ENCODE results near the gene AFAP1. TPM values are rescaled to one million over a fixed set of nuclear protein-coding genes. Genes with fewer than 3 reads are reported as not detected.

Gene AFAP1
- total and polyA plus RNA-seq, 2 of the 4 experiments (the other 2 are of a cell fraction) = 48.2 to 80.9 TPM

DNA sequence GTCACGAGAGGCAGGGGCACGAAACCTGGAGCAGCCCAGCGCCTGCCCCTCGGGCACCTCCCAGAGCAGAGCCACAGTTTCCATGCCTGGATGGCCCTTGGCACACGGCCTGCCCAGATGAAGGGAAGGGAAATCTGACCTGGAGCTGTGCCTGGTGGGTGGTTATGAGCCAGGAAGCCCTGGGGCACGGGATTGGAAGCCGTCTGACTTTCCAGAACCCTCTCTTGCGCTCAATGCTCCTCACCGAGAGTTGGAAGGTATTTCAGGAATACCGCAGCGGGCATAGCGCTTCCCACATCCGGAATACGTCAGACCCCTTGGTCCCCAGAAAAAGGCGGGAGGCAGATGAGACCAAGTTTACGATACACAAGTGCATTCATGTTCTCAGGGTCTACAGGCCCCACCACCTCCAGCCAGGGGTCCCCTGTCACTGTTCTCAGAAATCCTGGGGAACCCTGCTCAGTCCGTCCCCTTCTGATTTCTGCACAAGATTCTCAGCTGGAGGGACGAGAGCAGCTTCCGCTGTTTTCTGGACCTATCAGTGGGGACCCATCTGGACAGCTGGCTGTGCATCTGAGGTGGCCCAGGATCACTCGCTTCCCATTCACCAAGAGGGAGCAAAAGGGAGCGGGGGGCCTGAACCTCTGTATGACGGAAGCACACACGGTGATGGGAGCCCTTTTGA is 172.9 kb downstream of the AFAP1 start:
- Histone ChIP-seq H3K56ac (ENCODE audit: extremely low read depth, insufficient read depth, low read length) (no peak overlapping the region), H3K36me3 (ENCODE audit: control insufficient read depth, insufficient read depth, low read length) (peaks cover 91% of the 10 kb centered on the region), H3K27me3 (ENCODE audit: control insufficient read depth, insufficient read depth, low read length) (no peaks in the 10 kb centered on the region), H2AK9ac (replicated peaks; ENCODE audit: low read depth, low read length, poor library complexity) (no peak overlapping the region), H3K4ac (ENCODE audit: low read depth, low read length) (no peak overlapping the region), H3K4me3 (ENCODE audit: insufficient read depth, low read depth, low read length) (no peak overlapping the region), H2BK120ac (ENCODE audit: low read depth, low read length) (no peak overlapping the region), H2BK20ac (ENCODE audit: low read depth, low read length) (no peak overlapping the region), H4K5ac (ENCODE audit: low read depth, low read length) (no peak overlapping the region), H2AFZ (replicated peaks; ENCODE audit: low read length, poor library complexity) (no peak overlapping the region), H3K4me2 (ENCODE audit: low read depth, low read length) (no peak overlapping the region), H4K20me1 (ENCODE audit: insufficient read depth, low read length) (peaks cover 60% of the 10 kb centered on the region), H2BK5ac (ENCODE audit: low read depth, low read length, poor library complexity, severe bottlenecking) (no peak overlapping the region), H3K79me1 (ENCODE audit: low read depth in 1 of 2, low read length in 2 of 2) (peaks cover 27 to 81% of the 10 kb centered on the region in 2 experiments), H3K9me3 (ENCODE audit: control insufficient read depth, insufficient read depth, low read length) (no peaks in the 10 kb centered on the region), H2AK5ac (ENCODE audit: low read depth, low read length) (no peak overlapping the region), H3K18ac (ENCODE audit: low read depth, low read length) (no peak overlapping the region), H3K23ac (ENCODE audit: low read depth, low read length) (no peak overlapping the region), H3K9me1 (ENCODE audit: insufficient read depth, low read length) (peaks cover 13% of the 10 kb centered on the region; the same call in 1 of the 2 replicates), H3K14ac (replicated peaks; ENCODE audit: low read depth, low read length) (no peak overlapping the region), H2BK15ac (ENCODE audit: low read depth, low read length) (no peak overlapping the region), H3K27ac (ENCODE audit: insufficient read depth, low read length) (no peak overlapping the region), H4K8ac (ENCODE audit: low read depth in 2 of 2, low read length in 2 of 2) (no peak overlapping the region), H3K9ac (ENCODE audit: low read depth, low read length) (no peak overlapping the region), H3K4me1 (ENCODE audit: control insufficient read depth, insufficient read depth, low read length) (peaks cover 4% of the 10 kb centered on the region), H4K91ac (ENCODE audit: insufficient read depth, low read depth, low read length) (no peak overlapping the region)
- 93% methylated on average over 14 of the region's 23 CpGs; no CpG with 5 or more reads in 1 of the 2 experiments for WGBS, 2 experiments (ENCODE audit: extremely low coverage in 2 of 2, insufficient read length in 1 of 2)
- POLR2A ChIA-PET (ENCODE audit: unreplicated experiment) = no interaction called here
- no peak for TF ChIP-seq ELK1 (IDR thresholded peaks at IDR 0.05; ENCODE audit: borderline replicate concordance, low read depth, low read length)
- no peak for TF ChIP-seq MXI1 (IDR thresholded peaks at IDR 0.05; ENCODE audit: borderline replicate concordance, low read depth, low read length)
- TF ChIP-seq RAD21 (IDR thresholded peaks at IDR 0.05; ENCODE audit: low read length) = no peak
- TF ChIP-seq FOS (IDR thresholded peaks at IDR 0.05; ENCODE audit: low read depth, low read length) = no peak
- no peak for TF ChIP-seq CHD1 (IDR thresholded peaks at IDR 0.05; ENCODE audit: low read depth, low read length)
- TF ChIP-seq, protein P1, sequence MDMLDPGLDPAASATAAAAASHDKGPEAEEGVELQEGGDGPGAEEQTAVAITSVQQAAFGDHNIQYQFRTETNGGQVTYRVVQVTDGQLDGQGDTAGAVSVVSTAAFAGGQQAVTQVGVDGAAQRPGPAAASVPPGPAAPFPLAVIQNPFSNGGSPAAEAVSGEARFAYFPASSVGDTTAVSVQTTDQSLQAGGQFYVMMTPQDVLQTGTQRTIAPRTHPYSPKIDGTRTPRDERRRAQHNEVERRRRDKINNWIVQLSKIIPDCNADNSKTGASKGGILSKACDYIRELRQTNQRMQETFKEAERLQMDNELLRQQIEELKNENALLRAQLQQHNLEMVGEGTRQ (IDR thresholded peaks at IDR 0.05; ENCODE audit: low read depth, low read length) = no peak
- TF ChIP-seq, protein P2, sequence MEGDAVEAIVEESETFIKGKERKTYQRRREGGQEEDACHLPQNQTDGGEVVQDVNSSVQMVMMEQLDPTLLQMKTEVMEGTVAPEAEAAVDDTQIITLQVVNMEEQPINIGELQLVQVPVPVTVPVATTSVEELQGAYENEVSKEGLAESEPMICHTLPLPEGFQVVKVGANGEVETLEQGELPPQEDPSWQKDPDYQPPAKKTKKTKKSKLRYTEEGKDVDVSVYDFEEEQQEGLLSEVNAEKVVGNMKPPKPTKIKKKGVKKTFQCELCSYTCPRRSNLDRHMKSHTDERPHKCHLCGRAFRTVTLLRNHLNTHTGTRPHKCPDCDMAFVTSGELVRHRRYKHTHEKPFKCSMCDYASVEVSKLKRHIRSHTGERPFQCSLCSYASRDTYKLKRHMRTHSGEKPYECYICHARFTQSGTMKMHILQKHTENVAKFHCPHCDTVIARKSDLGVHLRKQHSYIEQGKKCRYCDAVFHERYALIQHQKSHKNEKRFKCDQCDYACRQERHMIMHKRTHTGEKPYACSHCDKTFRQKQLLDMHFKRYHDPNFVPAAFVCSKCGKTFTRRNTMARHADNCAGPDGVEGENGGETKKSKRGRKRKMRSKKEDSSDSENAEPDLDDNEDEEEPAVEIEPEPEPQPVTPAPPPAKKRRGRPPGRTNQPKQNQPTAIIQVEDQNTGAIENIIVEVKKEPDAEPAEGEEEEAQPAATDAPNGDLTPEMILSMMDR (conservative IDR thresholded peaks at IDR 0.05; ENCODE audit: low read depth, low read length) = no peak
- no peak for TF ChIP-seq NFE2L2 (IDR thresholded peaks at IDR 0.05; ENCODE audit: low read depth, low read length)
- no peak for TF ChIP-seq RFX5 (IDR thresholded peaks at IDR 0.05; ENCODE audit: low read depth, low read length)
- TF ChIP-seq MAZ (IDR thresholded peaks at IDR 0.05; ENCODE audit: borderline replicate concordance, low read depth, low read length) = no peak
- no peak for TF ChIP-seq BHLHE40 (IDR thresholded peaks at IDR 0.05; ENCODE audit: low read depth, low read length)
- no peak for TF ChIP-seq MAFK (IDR thresholded peaks at IDR 0.05; ENCODE audit: low read depth, low read length)
- TF ChIP-seq RCOR1 (IDR thresholded peaks at IDR 0.05; ENCODE audit: insufficient replicate concordance, low read length) = no peak
- no peak for TF ChIP-seq CEBPB (IDR thresholded peaks at IDR 0.05; ENCODE audit: low read depth, low read length)
- TF ChIP-seq SMC3 (IDR thresholded peaks at IDR 0.05; ENCODE audit: low read depth, low read length) = no peak
- TF ChIP-seq POLR2A (IDR thresholded peaks at IDR 0.05; ENCODE audit: low read depth, low read length) = no peak
- intact Hi-C loops (cut with micrococcal nuclease) (no loop called here), dilution Hi-C loops (cut with HindIII; ENCODE audit: low sequenced_read_pairs, unreplicated experiment) (no loop called here), in situ Hi-C loops (cut with MboI; ENCODE audit: low sequenced_read_pairs) (loop anchor here (10.0 kb wide), 1 partner anchor 218 kb away; no protein-coding TSS in a partner anchor)
- BruUV-seq (replicated peaks) = no TSS peak
- CTCF ChIA-PET = interaction anchor here (2.2 kb wide), 1 partner anchor 38 kb away, joined by 5 read pairs; no protein-coding TSS in a partner anchor
- no peak for DNase-seq
- no peak for ATAC-seq (ENCODE audit: low read depth)

Measured in IMR-90 (cell line).